Activated CD8-positive, alpha-beta memory T cell treated with anti-CD3 and anti-CD28 coated beads for 4 hours (primary cell): ENCODE data around the gene PHF11.
"Not testable (repeated sequence)": the region's sequence is repeated elsewhere in the genome, so short reads cannot be mapped to it uniquely, and the experiment has no call there.

ENCODE experiments used
- DNase-seq, 2 donors: peaks; one replicate each; pipeline ENCODE4 v3.0.0-alpha.2; 2020; ENCODE audit warnings: low read depth in 2 of 2

PHF11 gene

GRCh38 chr13:49546561-49546960, 50.8 kb downstream of the PHF11 start:
- DNase-seq = no peak

- no peak for DNase-seq
Measured at GRCh38 chr13:49549289-49549688, 53.5 kb downstream of the PHF11 start.

GRCh38 chr13:49550942-49551644, 55.3 kb downstream of the PHF11 start:
- DNase-seq = no peak

- DNase-seq = no peak
Measured at GRCh38 chr13:49553888-49554287, 58.1 kb downstream of the PHF11 start.

GRCh38 chr13:49554387-49554786, 58.6 kb downstream of the PHF11 start:
- no peak for DNase-seq

GRCh38 chr13:49559006-49559405, 63.3 kb downstream of the PHF11 start:
- no peak for DNase-seq

GRCh38 chr13:49560270-49561061, 64.7 kb downstream of the PHF11 start:
- no peak for DNase-seq

- DNase-seq = no peak
Measured at GRCh38 chr13:49561062-49561410, 65.3 kb downstream of the PHF11 start.

GRCh38 chr13:49563516-49563915, 67.8 kb downstream of the PHF11 start:
- DNase-seq = no peak

GRCh38 chr13:49565461-49565860, 69.7 kb downstream of the PHF11 start:
- DNase-seq = not testable (repeated sequence)

- no peak for DNase-seq
Measured at GRCh38 chr13:49566461-49566860, 70.7 kb downstream of the PHF11 start.

GRCh38 chr13:49567491-49567890, 71.7 kb downstream of the PHF11 start:
- no peak for DNase-seq

- no peak for DNase-seq
Measured at GRCh38 chr13:49569993-49570689, 74.4 kb downstream of the PHF11 start.

GRCh38 chr13:49571299-49572240, 75.8 kb downstream of the PHF11 start:
- no peak for DNase-seq
